ENCODE measurements around the gene MACROD1.
"Not testable (repeated sequence)": the region's sequence is repeated elsewhere in the genome, so short reads cannot be mapped to it uniquely, and the experiment has no call there.

Gene MACROD1

DNA sequence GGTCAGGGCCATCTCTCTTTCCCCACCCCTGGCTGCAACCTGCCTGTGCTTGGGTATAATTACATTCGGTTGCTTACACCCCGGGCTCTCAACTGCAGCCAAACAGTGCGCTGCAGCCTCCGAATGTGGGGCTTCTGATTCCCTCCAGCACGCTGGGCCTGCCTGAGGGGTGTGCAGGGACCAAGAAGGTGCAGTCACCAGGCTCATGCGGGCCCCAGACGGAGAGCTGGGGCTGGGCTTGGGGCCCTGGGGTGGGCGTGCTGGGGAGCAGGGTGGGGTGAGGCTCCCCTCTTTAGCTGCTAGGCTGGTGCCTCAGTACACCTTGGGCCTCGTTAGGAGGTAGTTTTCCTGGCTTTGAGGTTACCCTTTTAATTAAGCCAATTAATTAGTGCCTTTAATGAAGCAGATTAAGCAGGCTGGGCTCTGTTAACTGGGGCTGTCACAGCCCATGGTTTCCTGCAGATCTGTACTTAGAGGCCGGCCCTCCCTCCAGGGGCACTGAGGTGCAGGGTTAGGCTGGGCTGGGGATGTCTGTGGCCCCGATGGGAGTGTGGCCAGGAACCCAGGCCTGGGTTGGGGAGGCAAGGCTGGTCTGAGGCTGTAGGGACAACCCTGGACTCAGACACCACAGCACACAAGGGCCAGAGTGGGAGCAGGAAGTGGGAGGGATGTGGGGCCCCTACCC lies 112.8 kb downstream of the MACROD1 start:
- no peaks in the 10 kb centered on the region for H3K4me1 ChIP-seq

DNA sequence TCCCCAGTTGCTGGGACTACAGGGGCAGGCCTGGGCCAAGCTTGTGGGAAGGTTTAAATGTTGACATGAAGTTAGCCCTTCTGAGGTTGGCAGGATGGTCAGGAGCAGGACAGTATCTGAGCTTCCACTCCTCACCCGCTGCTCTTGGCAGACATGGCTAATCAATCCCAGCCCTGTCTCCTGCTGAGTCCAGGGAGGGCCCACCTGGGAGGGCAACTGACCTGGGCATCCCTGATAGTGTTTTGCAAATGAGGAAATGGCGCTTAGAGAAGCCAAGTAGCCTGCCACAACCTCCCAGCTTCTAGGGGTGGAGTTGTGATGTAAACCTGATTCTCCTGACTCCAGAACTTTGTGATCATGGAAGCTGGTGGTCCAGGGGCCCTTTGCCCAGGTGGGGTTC lies 113.5 kb downstream of the MACROD1 start:
- DNase-seq = no peak
- Histone ChIP-seq H3K9me3 (no peaks in the 10 kb centered on the region), H3K27me3 (no peaks in the 10 kb centered on the region), H3K27ac (no peak overlapping the region), H3K36me3 (no peaks in the 10 kb centered on the region), H3K4me3 (no peak overlapping the region), H3K4me1 (no peaks in the 10 kb centered on the region)
- TF ChIP-seq, protein P1, sequence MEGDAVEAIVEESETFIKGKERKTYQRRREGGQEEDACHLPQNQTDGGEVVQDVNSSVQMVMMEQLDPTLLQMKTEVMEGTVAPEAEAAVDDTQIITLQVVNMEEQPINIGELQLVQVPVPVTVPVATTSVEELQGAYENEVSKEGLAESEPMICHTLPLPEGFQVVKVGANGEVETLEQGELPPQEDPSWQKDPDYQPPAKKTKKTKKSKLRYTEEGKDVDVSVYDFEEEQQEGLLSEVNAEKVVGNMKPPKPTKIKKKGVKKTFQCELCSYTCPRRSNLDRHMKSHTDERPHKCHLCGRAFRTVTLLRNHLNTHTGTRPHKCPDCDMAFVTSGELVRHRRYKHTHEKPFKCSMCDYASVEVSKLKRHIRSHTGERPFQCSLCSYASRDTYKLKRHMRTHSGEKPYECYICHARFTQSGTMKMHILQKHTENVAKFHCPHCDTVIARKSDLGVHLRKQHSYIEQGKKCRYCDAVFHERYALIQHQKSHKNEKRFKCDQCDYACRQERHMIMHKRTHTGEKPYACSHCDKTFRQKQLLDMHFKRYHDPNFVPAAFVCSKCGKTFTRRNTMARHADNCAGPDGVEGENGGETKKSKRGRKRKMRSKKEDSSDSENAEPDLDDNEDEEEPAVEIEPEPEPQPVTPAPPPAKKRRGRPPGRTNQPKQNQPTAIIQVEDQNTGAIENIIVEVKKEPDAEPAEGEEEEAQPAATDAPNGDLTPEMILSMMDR (IDR thresholded peaks at IDR 0.05) = no peak
- intact Hi-C loops (cut with DNase I; ENCODE audit: low total_unique reads) = no loop called here

More for the DNA sequence above, 112.8 kb downstream of the MACROD1 start:
- intact Hi-C loops (cut with DNase I; ENCODE audit: low total_unique reads) = no loop called here
- Histone ChIP-seq H3K9me3 (no peaks in the 10 kb centered on the region), H3K27me3 (no peaks in the 10 kb centered on the region), H3K27ac (no peak overlapping the region), H3K36me3 (no peaks in the 10 kb centered on the region), H3K4me3 (no peak overlapping the region)
- TF ChIP-seq, protein P1 (IDR thresholded peaks at IDR 0.05) = no peak
- DNase-seq = no peak

DNA sequence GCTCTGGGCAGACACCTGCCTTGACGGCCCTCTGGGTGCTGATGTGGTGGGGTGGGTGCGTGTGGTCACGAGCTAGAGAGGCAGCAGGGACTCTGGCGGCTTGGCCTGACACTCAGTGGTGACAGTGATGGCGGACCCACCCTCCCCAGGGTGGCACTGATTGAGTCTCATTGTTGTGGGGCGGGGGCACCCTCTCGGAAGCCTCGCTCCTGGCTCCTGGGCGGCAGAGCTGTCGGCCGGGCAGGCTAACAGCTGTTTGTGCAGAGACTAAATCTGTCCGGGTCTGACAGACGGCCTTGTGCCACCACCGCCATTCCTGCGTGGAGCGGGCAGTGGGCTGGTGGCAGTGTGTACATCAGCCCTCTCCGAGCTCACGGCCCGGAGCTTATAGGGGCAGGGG lies 114.6 kb downstream of the MACROD1 start:
- H3K4me1 ChIP-seq = no peaks in the 10 kb centered on the region
- H3K9me3 ChIP-seq = no peaks in the 10 kb centered on the region
- H3K27me3 ChIP-seq = no peaks in the 10 kb centered on the region
- no peaks in the 10 kb centered on the region for H3K36me3 ChIP-seq
- intact Hi-C loops (cut with DNase I; ENCODE audit: low total_unique reads) = no loop called here
- H3K27ac ChIP-seq = no peak overlapping the region
- H3K4me3 ChIP-seq = no peak overlapping the region
- DNase-seq = no peak
- TF ChIP-seq, protein P1 (IDR thresholded peaks at IDR 0.05) = no peak

DNA sequence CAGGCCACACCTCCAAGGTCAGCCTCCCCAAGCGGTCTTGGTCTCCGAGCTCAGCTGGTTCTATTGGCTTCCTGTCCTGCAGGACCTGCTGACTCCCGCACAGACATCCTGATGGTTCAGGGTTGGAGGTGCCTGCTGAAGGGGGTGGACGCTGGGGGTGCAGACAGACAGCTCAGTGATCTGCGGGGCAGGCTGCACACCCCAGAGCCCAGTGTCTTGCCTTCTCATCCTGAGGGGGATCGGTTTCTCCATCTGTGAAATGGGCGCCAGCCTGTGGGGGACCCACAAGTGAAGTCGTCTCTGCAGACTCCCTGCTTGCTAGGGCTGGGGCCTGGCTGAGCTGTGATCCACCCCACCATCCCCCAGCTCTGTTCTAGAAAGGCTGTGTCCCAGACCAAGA lies 116.4 kb downstream of the MACROD1 start:
- no peaks in the 10 kb centered on the region for H3K36me3 ChIP-seq
- TF ChIP-seq, protein P1 (IDR thresholded peaks at IDR 0.05) = no peak
- no peak overlapping the region for H3K27ac ChIP-seq
- intact Hi-C loops (cut with DNase I; ENCODE audit: low total_unique reads) = no loop called here
- H3K4me3 ChIP-seq = no peak overlapping the region
- H3K9me3 ChIP-seq = no peaks in the 10 kb centered on the region
- DNase-seq = no peak
- no peaks in the 10 kb centered on the region for H3K4me1 ChIP-seq
- no peaks in the 10 kb centered on the region for H3K27me3 ChIP-seq

DNA sequence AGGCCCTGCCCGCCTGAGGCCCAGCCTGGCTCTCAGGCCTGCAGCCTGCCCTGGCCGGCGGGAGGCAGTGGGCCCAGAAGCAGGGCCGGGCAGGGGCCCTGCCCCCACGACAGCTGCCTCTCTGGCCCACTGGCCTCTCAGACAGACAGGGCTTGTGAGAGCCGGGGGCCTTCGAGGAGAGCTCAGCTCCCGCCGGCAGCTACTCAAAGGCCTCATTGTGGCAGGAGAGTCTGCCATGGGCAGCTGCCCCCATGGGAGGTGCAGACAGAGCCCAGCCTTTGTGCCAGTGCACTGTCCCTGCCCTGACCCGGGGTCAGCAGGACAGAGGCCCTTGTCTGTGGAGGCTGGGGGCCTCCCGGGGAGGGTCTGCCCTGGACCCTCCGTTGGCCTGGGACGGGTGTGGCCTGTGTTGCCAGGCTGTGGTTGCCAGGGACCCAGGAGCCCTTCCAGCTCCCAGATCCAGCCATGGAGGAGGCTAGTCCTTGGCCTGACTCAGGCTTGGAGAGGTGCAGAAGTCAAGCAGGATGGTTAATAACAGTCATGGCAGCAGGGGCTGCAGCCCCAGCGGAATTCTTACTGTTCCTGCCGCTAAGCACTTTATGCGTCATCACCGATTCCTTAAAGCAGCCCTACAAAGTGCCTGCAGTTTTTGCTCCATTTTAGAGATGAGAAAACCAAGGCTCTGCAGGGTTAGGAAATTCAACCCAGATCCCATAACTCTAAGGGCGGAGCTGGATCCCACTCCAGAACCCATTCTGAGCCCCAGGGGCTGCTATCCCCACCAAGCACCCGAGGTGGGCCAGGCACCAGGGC lies 117.7 kb downstream of the MACROD1 start:
- intact Hi-C loops (cut with DNase I; ENCODE audit: low total_unique reads) = no loop called here
- H3K4me1 ChIP-seq = no peaks in the 10 kb centered on the region
- H3K27ac ChIP-seq = no peak overlapping the region
- H3K9me3 ChIP-seq = no peaks in the 10 kb centered on the region
- no peak overlapping the region for H3K4me3 ChIP-seq
- no peak for DNase-seq
- TF ChIP-seq, protein P1 (IDR thresholded peaks at IDR 0.05) = no peak
- H3K36me3 ChIP-seq = no peaks in the 10 kb centered on the region
- H3K27me3 ChIP-seq = no peaks in the 10 kb centered on the region

DNA sequence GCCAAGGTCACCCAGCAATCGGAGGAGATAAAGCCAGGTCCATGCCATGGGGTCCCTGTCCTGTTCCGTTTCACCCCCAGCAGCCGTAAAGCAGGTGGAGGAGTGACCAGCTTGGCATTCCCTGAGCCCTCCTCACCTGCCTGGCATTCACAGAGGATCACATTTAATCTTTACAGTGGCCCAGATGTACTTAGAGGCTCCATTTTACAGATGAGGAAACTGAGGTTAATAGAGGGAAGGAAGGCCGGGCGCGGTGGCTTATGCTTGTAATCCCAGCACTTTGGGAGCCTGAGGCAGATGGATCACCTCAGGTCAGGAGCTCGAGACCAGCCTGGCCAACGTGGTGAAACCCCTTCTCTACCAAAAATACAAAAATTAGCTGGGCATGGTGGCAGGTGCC lies 118.5 kb downstream of the MACROD1 start:
- H3K4me1 ChIP-seq; intact Hi-C loops (cut with DNase I; ENCODE audit: low total_unique reads): not testable (repeated sequence)

More for the DNA sequence above, 118.5 kb downstream of the MACROD1 start:
- not testable (repeated sequence) for H3K36me3 ChIP-seq, H3K9me3 ChIP-seq, H3K27me3 ChIP-seq, DNase-seq, H3K27ac ChIP-seq, H3K4me3 ChIP-seq

Data from tibial artery (tissue), 4 donors.